Measurements from ENCODE around the gene EEF1B2.
"Not testable (repeated sequence)": the region's sequence is repeated elsewhere in the genome, so short reads cannot be mapped to it uniquely, and the experiment has no call there.

The EEF1B2 gene

GRCh38 chr2:206160125-206160806 is 571 bp downstream of the EEF1B2 start:
- no peak for TF ChIP-seq Cebpa-rat (IDR thresholded peaks at IDR 0.05)
- H3K4me3 ChIP-seq, result peak overlapping the region; percentile 74 to 98 (median 90)
- H3K9me3 ChIP-seq (replicated peaks in 1 of 11), result peaks cover 0 to 4% (median 0%) of the 10 kb centered on the region in 11 experiments; a peak in 1 of 22 replicates
- peaks cover 42 to 57% (median 46%) of the 10 kb centered on the region in 10 experiments for H3K4me1 ChIP-seq
- no peaks in the 10 kb centered on the region for H3K27me3 ChIP-seq
- peak overlapping the region; percentile 79 to 98 (median 94) for H3K4me2 ChIP-seq
- H3K9ac ChIP-seq, result peak overlapping the region; percentile 89 to 97 (median 95)
- H3K27ac ChIP-seq, result peak overlapping the region; percentile 83 to 96 (median 92)
- peaks cover 40 to 70% (median 67%) of the 10 kb centered on the region in 11 experiments for H3K36me3 ChIP-seq
- peaks cover 8 to 73% (median 50%) of the 10 kb centered on the region in 11 experiments; a peak in 21 of 22 replicates for H4K20me1 ChIP-seq

- H3K4me2 ChIP-seq, result peak overlapping the region; percentile 79 to 98 (median 94)
- no peaks in the 10 kb centered on the region for H3K27me3 ChIP-seq
- peaks cover 7 to 73% (median 46%) of the 10 kb centered on the region in 11 experiments; a peak in 21 of 22 replicates for H4K20me1 ChIP-seq
- TF ChIP-seq Cebpa-rat (IDR thresholded peaks at IDR 0.05), result no peak
- peak overlapping the region; percentile 74 to 98 (median 90) for H3K4me3 ChIP-seq
- peaks cover 40 to 73% (median 64%) of the 10 kb centered on the region in 11 experiments for H3K36me3 ChIP-seq
- H3K9ac ChIP-seq, result peak overlapping the region; percentile 89 to 97 (median 95); a peak in 21 of 22 replicates
- H3K4me1 ChIP-seq, result peaks cover 42 to 56% (median 43%) of the 10 kb centered on the region in 10 experiments
- H3K9me3 ChIP-seq (replicated peaks in 1 of 11), result peaks cover 0 to 4% (median 0%) of the 10 kb centered on the region in 11 experiments; a peak in 1 of 22 replicates
- peak overlapping the region in 10 of 11 experiments; percentile 83 to 96 (median 92); a peak in 20 of 22 replicates for H3K27ac ChIP-seq
Measured at GRCh38 chr2:206160807-206161179, 1.1 kb downstream of the EEF1B2 start.

GRCh38 chr2:206162401-206162800 is 2.7 kb downstream of the EEF1B2 start:
- Histone ChIP-seq H3K9ac (peak overlapping the region in 10 of 11 experiments; percentile 36 to 97 (median 94); a peak in 18 of 22 replicates), H3K4me2 (peak overlapping the region; percentile 79 to 98 (median 94); a peak in 20 of 22 replicates), H4K20me1 (peaks cover 7 to 66% (median 46%) of the 10 kb centered on the region in 11 experiments; a peak in 21 of 22 replicates), H3K4me1 (peaks cover 37 to 48% (median 41%) of the 10 kb centered on the region in 10 experiments), H3K36me3 (peaks cover 51 to 74% (median 70%) of the 10 kb centered on the region in 11 experiments), H3K4me3 (peak overlapping the region in 6 of 10 experiments; percentile 82 to 98 (median 90); a peak in 10 of 20 replicates), H3K27ac (0 out of 22 replicates have a peak overlapping the region, but pooled peaks of 1 of the 11 experiments have one; percentile 38)
- H3K9me3 ChIP-seq (replicated peaks in 1 of 11); H3K27me3 ChIP-seq: not testable (repeated sequence)

GRCh38 chr2:206163251-206163880 is 3.7 kb downstream of the EEF1B2 start:
- Histone ChIP-seq H3K4me3 (peak overlapping the region in 6 of 10 experiments; percentile 20 to 89 (median 38); a peak in 4 of 20 replicates), H3K4me2 (peak overlapping the region in 10 of 11 experiments; percentile 48 to 98 (median 90); a peak in 19 of 22 replicates), H3K9me3 (replicated peaks in 1 of 11) (peaks cover 8 to 16% (median 12%) of the 10 kb centered on the region in 11 experiments; a peak in 21 of 22 replicates), H3K36me3 (peaks cover 61 to 82% (median 77%) of the 10 kb centered on the region in 11 experiments), H4K20me1 (peaks cover 7 to 66% (median 46%) of the 10 kb centered on the region in 11 experiments; a peak in 21 of 22 replicates), H3K4me1 (peaks cover 27 to 39% (median 32%) of the 10 kb centered on the region in 10 experiments), H3K27ac (no peak overlapping the region), H3K9ac (peak overlapping the region in 9 of 11 experiments; percentile 5 to 97 (median 48); a peak in 15 of 22 replicates), H3K27me3 (no peaks in the 10 kb centered on the region)
- no peak for TF ChIP-seq Cebpa-rat (IDR thresholded peaks at IDR 0.05)

GRCh38 chr2:206164261-206164862 is 4.7 kb downstream of the EEF1B2 start:
- H3K27ac ChIP-seq, result no peak overlapping the region
- peaks cover 65 to 92% (median 85%) of the 10 kb centered on the region in 11 experiments for H3K36me3 ChIP-seq
- H3K4me2 ChIP-seq, result no peak overlapping the region
- H3K9me3 ChIP-seq (replicated peaks in 1 of 11), result peaks cover 16 to 24% (median 22%) of the 10 kb centered on the region in 11 experiments
- H4K20me1 ChIP-seq, result peaks cover 7 to 66% (median 46%) of the 10 kb centered on the region in 11 experiments; a peak in 21 of 22 replicates
- H3K4me3 ChIP-seq, result no peak overlapping the region
- H3K9ac ChIP-seq, result peak overlapping the region in 2 of 11 experiments; percentile 28 to 93; a peak in 1 of 22 replicates
- peaks cover 27 to 39% (median 32%) of the 10 kb centered on the region in 10 experiments for H3K4me1 ChIP-seq
- TF ChIP-seq Cebpa-rat (IDR thresholded peaks at IDR 0.05), result no peak
- no peaks in the 10 kb centered on the region for H3K27me3 ChIP-seq

GRCh38 chr2:206168230-206168629 is 8.5 kb downstream of the EEF1B2 start:
- not testable (repeated sequence) for H3K4me1 ChIP-seq, H3K27me3 ChIP-seq, H3K4me3 ChIP-seq, H3K4me2 ChIP-seq, H3K9ac ChIP-seq, H3K27ac ChIP-seq
- H4K20me1 ChIP-seq, result peaks cover 1 to 34% (median 20%) of the 10 kb centered on the region in 11 experiments; a peak in 21 of 22 replicates
- H3K9me3 ChIP-seq (replicated peaks in 1 of 11), result peaks cover 37 to 52% (median 44%) of the 10 kb centered on the region in 11 experiments
- H3K36me3 ChIP-seq, result peaks cover 41 to 75% (median 61%) of the 10 kb centered on the region in 11 experiments

GRCh38 chr2:206171624-206172397 is 12.1 kb downstream of the EEF1B2 start:
- H3K9ac ChIP-seq, H3K27ac ChIP-seq, H4K20me1 ChIP-seq, H3K4me1 ChIP-seq, H3K4me2 ChIP-seq, H3K27me3 ChIP-seq, H3K4me3 ChIP-seq: not testable (repeated sequence)
- Histone ChIP-seq H3K36me3 (peaks cover 18 to 39% (median 31%) of the 10 kb centered on the region in 11 experiments; a peak in 21 of 22 replicates), H3K9me3 (replicated peaks in 1 of 11) (peaks cover 38 to 57% (median 44%) of the 10 kb centered on the region in 11 experiments)

GRCh38 chr2:206173147-206173546 is 13.5 kb downstream of the EEF1B2 start:
- Histone ChIP-seq H3K4me2 (no peak overlapping the region), H3K9ac (no peak overlapping the region), H3K27ac (no peak overlapping the region), H3K4me3 (no peak overlapping the region), H3K9me3 (replicated peaks in 1 of 11) (peaks cover 30 to 45% (median 36%) of the 10 kb centered on the region in 11 experiments), H3K36me3 (peaks cover 5 to 26% (median 18%) of the 10 kb centered on the region in 11 experiments; a peak in 21 of 22 replicates), H3K4me1 (no peaks in the 10 kb centered on the region), H3K27me3 (no peaks in the 10 kb centered on the region), H4K20me1 (no peaks in the 10 kb centered on the region)
- no peak for TF ChIP-seq Cebpa-rat (IDR thresholded peaks at IDR 0.05)
